Caco-2 (cell line): ENCODE measurements around the gene PGM1. TPM values are rescaled to one million over a fixed set of nuclear protein-coding genes. Genes with fewer than 3 reads are reported as not detected.

Experiments
- BruUV-seq: library from RNA; stranded (reverse); fragments of 400-500 nt; replicated peaks from 2 replicates; lab custom pipeline; 2021; lab: Mats Ljungman, UMichigan
- CTCF ChIA-PET: fragments of 300-600 bp; sonication (Branson Sonifier 250); formaldehyde crosslinking; loops from one replicate; lab custom pipeline; 2022; ENCODE audit warnings: antibody characterized with exemption; lab: Charles Lee
- POLR2A ChIA-PET: fragments of 300-600 bp; sonication (Branson Sonifier 250); formaldehyde crosslinking; loops from one replicate; lab custom pipeline; 2022; ENCODE audit warnings: antibody characterized with exemption; lab: Charles Lee
- DNase-seq, 2 experiments: peaks; one replicate each; pipeline versions ENCODE4 v3.0.0 to v3.0.0-alpha.2; 2020 to 2022
- H3K27me3 ChIP-seq: replicated peaks from 2 replicates; pipeline ENCODE4 v1.6.0; 2011; ENCODE audit warnings: low read length; ENCODE audit not compliant: control insufficient read depth, insufficient read depth
- H3K36me3 ChIP-seq: 2 replicates; pipeline ENCODE4 v1.5.1; 2011; ENCODE audit warnings: low read length; ENCODE audit not compliant: control insufficient read depth, insufficient read depth
- H3K4me1 ChIP-seq: fragments of 250-450 bp; sonication (Bioruptor Pico); 2 replicates; pipeline ENCODE4 v1.5.1; 2020; ENCODE audit warnings: mild to moderate bottlenecking
- H3K4me3 ChIP-seq: 2 replicates; pipeline ENCODE4 v1.5.1; 2011; ENCODE audit warnings: low read depth, mild to moderate bottlenecking, control low read depth, low read length
- H3K9me3 ChIP-seq: fragments of 250-450 bp; sonication (Bioruptor Pico); 2 replicates; pipeline ENCODE4 v1.5.1; 2020; ENCODE audit warnings: mild to moderate bottlenecking, moderate library complexity
- H3K27ac Mint-ChIP-seq: one replicate; pipeline ENCODE4 v1.8.0; 2022; ENCODE audit warnings: mixed read lengths; ENCODE audit not compliant: unreplicated experiment
- H3K27me3 Mint-ChIP-seq: one replicate; pipeline ENCODE4 v1.8.0; 2022; ENCODE audit warnings: mixed read lengths; ENCODE audit not compliant: insufficient read depth, unreplicated experiment
- H3K36me3 Mint-ChIP-seq: one replicate; pipeline ENCODE4 v1.8.0; 2022; ENCODE audit warnings: mild to moderate bottlenecking, mixed read lengths; ENCODE audit not compliant: insufficient read depth, unreplicated experiment
- H3K4me1 Mint-ChIP-seq: one replicate; pipeline ENCODE4 v1.8.0; 2022; ENCODE audit warnings: low read depth, mixed read lengths; ENCODE audit not compliant: unreplicated experiment
- H3K4me3 Mint-ChIP-seq: one replicate; pipeline ENCODE4 v1.8.0; 2022; ENCODE audit warnings: mild to moderate bottlenecking, moderate library complexity, mixed read lengths; ENCODE audit not compliant: unreplicated experiment
- H3K9me3 Mint-ChIP-seq: one replicate; pipeline ENCODE4 v1.8.0; 2022; ENCODE audit warnings: mixed read lengths; ENCODE audit not compliant: unreplicated experiment
- CTCF ChIP-seq, 2 experiments: fragments of 200-600 bp in 1 of 2; IDR thresholded peaks; 1 replicate in 1 of 2; 2 replicates in 1 of 2; pipeline versions ENCODE4 v1.5.1 to v1.8.0; 2011 to 2022; ENCODE audit warnings: antibody characterized with exemption in 1 of 2, control low read depth in 1 of 2, inconsistent platforms in 1 of 2, low read depth in 1 of 2, low read length in 1 of 2, mild to moderate bottlenecking in 1 of 2, moderate library complexity in 1 of 2; ENCODE audit not compliant: insufficient read depth in 1 of 2, severe bottlenecking in 1 of 2, unreplicated experiment in 1 of 2
- intact Hi-C: fragments of 100-400 bp; cut with micrococcal nuclease; formaldehyde crosslinking; loops from one replicate; pipeline ENCODE4 v1.10.0; 2022; ENCODE audit not compliant: unreplicated experiment
- total RNA-seq: library from RNA; stranded (reverse); gene quantifications from 2 replicates; pipeline ENCODE4 v1.2.3, GENCODE V29; 2022

Gene PGM1
- total RNA-seq, 1 experiment from 2014 or later: 22.5 TPM

DNA sequence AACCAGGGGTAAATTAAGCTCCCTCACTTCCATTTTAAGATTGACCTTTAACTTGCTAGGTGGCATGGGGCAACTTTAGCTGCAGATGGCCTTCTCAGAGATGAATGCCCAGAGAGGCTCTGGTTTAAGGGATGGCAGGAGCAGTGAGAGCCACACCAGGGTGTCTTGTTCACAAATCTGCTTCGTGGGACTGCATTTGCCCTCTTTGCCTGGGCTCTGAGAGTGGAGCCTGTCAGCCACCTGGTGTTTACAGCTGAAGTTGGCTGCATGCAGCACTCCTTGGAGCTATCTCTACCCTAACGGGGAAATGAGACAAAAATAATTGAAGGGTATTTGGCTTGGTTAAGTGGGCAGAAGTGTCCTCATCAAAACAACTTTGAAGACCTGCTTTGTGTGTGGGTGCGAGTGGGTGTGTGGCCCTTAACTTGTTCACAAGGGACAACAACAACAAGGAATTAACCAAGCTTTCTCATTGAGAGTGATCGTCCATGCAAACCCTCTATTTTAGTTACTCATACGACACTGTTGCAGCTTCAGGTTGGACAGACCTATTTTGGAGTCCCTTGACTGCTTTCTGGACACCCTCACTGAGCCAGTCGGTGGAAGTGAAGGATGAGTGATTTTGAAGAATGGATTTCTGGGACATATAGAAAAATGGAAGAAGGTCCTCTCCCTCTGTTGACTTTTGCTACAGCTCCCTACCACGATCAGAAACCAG is 29.8 kb downstream of the PGM1 start:
- H3K4me1 Mint-ChIP-seq: peaks cover 3% of the 10 kb centered on the region
- H3K36me3 Mint-ChIP-seq: no peaks in the 10 kb centered on the region
- TF ChIP-seq CTCF (IDR thresholded peaks at IDR 0.05; ENCODE audit: insufficient read depth in 1 of 2, low read depth in 1 of 2, low read length in 1 of 2, severe bottlenecking in 1 of 2, unreplicated experiment in 1 of 2): no peak
- no TSS peak for BruUV-seq
- CTCF ChIA-PET: interaction anchor here (0.5 kb wide), 1 partner anchor 773 kb away, joined by 3 read pairs; no protein-coding TSS in a partner anchor
- Histone ChIP-seq H3K27me3 (no peaks in the 10 kb centered on the region), H3K4me1 (peaks cover 15% of the 10 kb centered on the region), H3K9me3 (no peaks in the 10 kb centered on the region), H3K4me3 (no peak overlapping the region), H3K36me3 (no peaks in the 10 kb centered on the region)
- no peaks in the 10 kb centered on the region for H3K27me3 Mint-ChIP-seq
- no peak overlapping the region for H3K4me3 Mint-ChIP-seq
- H3K9me3 Mint-ChIP-seq: no peaks in the 10 kb centered on the region
- POLR2A ChIA-PET: no interaction called here
- H3K27ac Mint-ChIP-seq: no peak overlapping the region
- DNase-seq: no peak
- intact Hi-C loops: no loop called here

GRCh38 chr1:63623952-63624351 is 30.7 kb downstream of the PGM1 start:
- Histone ChIP-seq H3K4me3 (no peak overlapping the region), H3K4me1 (peaks cover 23% of the 10 kb centered on the region), H3K36me3 (no peaks in the 10 kb centered on the region), H3K9me3 (no peaks in the 10 kb centered on the region), H3K27me3 (no peaks in the 10 kb centered on the region)
- no peak for TF ChIP-seq CTCF (IDR thresholded peaks at IDR 0.05; ENCODE audit: insufficient read depth in 1 of 2, low read depth in 1 of 2, low read length in 1 of 2, severe bottlenecking in 1 of 2, unreplicated experiment in 1 of 2)
- POLR2A ChIA-PET: no interaction called here
- intact Hi-C loops: no loop called here
- peaks cover 5% of the 10 kb centered on the region for H3K4me1 Mint-ChIP-seq
- no peak overlapping the region for H3K4me3 Mint-ChIP-seq
- CTCF ChIA-PET: no interaction called here
- BruUV-seq: no TSS peak
- no peak overlapping the region for H3K27ac Mint-ChIP-seq
- H3K36me3 Mint-ChIP-seq: no peaks in the 10 kb centered on the region
- no peaks in the 10 kb centered on the region for H3K9me3 Mint-ChIP-seq
- no peaks in the 10 kb centered on the region for H3K27me3 Mint-ChIP-seq
- no peak for DNase-seq

DNA sequence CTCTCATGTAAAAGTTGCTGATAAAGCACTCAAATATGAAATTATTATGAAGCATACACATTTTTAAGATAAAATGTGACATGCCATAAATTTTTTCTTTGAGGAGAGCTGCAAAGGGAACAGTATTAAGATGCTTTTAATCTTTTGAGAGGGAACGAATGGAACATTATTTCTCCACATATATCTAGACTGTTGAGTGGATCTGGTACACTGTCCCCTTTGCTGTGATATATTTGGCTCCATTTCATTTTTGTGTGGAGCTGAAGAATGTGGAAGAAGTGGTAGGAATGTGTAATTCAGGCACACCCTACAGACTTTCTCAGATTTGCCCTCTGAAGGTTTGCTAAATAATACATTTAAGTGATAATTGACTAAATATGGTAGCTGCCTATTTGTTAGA is 31.7 kb downstream of the PGM1 start:
- H3K27me3 Mint-ChIP-seq: no peaks in the 10 kb centered on the region
- no peak for TF ChIP-seq CTCF (IDR thresholded peaks at IDR 0.05; ENCODE audit: insufficient read depth in 1 of 2, low read depth in 1 of 2, low read length in 1 of 2, severe bottlenecking in 1 of 2, unreplicated experiment in 1 of 2)
- H3K4me3 ChIP-seq: no peak overlapping the region

More for the DNA sequence above, 31.7 kb downstream of the PGM1 start:
- no peak for DNase-seq
- Histone ChIP-seq H3K9me3 (no peaks in the 10 kb centered on the region), H3K4me1 (peaks cover 24% of the 10 kb centered on the region), H3K27me3 (no peaks in the 10 kb centered on the region), H3K36me3 (no peaks in the 10 kb centered on the region)
- ChIA-PET CTCF (interaction anchor here (1.4 kb wide), 1 partner anchor 67 kb away, joined by 4 read pairs; no protein-coding TSS in a partner anchor), POLR2A (no interaction called here)
- Mint-ChIP-seq H3K4me3 (no peak overlapping the region), H3K36me3 (no peaks in the 10 kb centered on the region), H3K27ac (no peak overlapping the region), H3K4me1 (peaks cover 5% of the 10 kb centered on the region), H3K9me3 (no peaks in the 10 kb centered on the region)
- intact Hi-C loops: no loop called here
- BruUV-seq: no TSS peak
